Calu3 (cell line): Measurements from ENCODE around the gene CRACR2B. TPM values are rescaled to one million over a fixed set of nuclear protein-coding genes. Genes with fewer than 3 reads are reported as not detected.

ENCODE experiments used
- BruUV-seq: library from RNA; stranded (reverse); fragments of 400-500 nt; replicated peaks from 2 replicates; lab custom pipeline; 2021; lab: Mats Ljungman, UMichigan
- CTCF ChIA-PET: fragments of 300-600 bp; sonication (Branson Sonifier 250); formaldehyde crosslinking; loops from one replicate; lab custom pipeline; 2022; ENCODE audit warnings: antibody characterized with exemption; lab: Charles Lee
- DNase-seq: peaks from one replicate; pipeline ENCODE4 v3.0.0; 2022
- H3K27ac Mint-ChIP-seq: one replicate; pipeline ENCODE4 v1.8.0; 2022; ENCODE audit warnings: mixed read lengths; ENCODE audit not compliant: unreplicated experiment
- H3K27me3 Mint-ChIP-seq: one replicate; pipeline ENCODE4 v1.8.0; 2022; ENCODE audit warnings: mixed read lengths; ENCODE audit not compliant: unreplicated experiment
- H3K36me3 Mint-ChIP-seq: one replicate; pipeline ENCODE4 v1.8.0; 2022; ENCODE audit warnings: mild to moderate bottlenecking, moderate library complexity, mixed read lengths; ENCODE audit not compliant: insufficient read depth, unreplicated experiment
- H3K4me1 Mint-ChIP-seq: one replicate; pipeline ENCODE4 v1.8.0; 2022; ENCODE audit warnings: mild to moderate bottlenecking, low read depth, mixed read lengths; ENCODE audit not compliant: unreplicated experiment
- H3K4me3 Mint-ChIP-seq: one replicate; pipeline ENCODE4 v1.8.0; 2022; ENCODE audit warnings: mild to moderate bottlenecking, low read depth, moderate library complexity, mixed read lengths; ENCODE audit not compliant: unreplicated experiment
- H3K9me3 Mint-ChIP-seq: one replicate; pipeline ENCODE4 v1.8.0; 2022; ENCODE audit warnings: low read depth, mixed read lengths; ENCODE audit not compliant: unreplicated experiment
- CTCF ChIP-seq: fragments of 200-600 bp; IDR thresholded peaks from one replicate; pipeline ENCODE4 v1.8.0; 2022; ENCODE audit warnings: antibody characterized with exemption; ENCODE audit not compliant: unreplicated experiment
- intact Hi-C: fragments of 100-400 bp; cut with micrococcal nuclease; formaldehyde crosslinking; loops from one replicate; pipeline ENCODE4 v1.10.0; 2022; ENCODE audit not compliant: unreplicated experiment
- total RNA-seq: library from RNA; stranded (reverse); gene quantifications from 2 replicates; pipeline ENCODE4 v1.2.3, GENCODE V29; 2022

The CRACR2B gene
- total RNA-seq, 1 experiment from 2014 or later, result 33.4 TPM

GRCh38 chr11:844693-845644 is 17.2 kb downstream of the CRACR2B start:
- peak; percentile 62 for DNase-seq
- Mint-ChIP-seq H3K36me3 (peaks cover 50% of the 10 kb centered on the region), H3K9me3 (no peaks in the 10 kb centered on the region), H3K4me1 (peaks cover 21% of the 10 kb centered on the region), H3K27ac (no peak overlapping the region), H3K4me3 (peak overlapping the region; percentile 77), H3K27me3 (no peaks in the 10 kb centered on the region)
- BruUV-seq, result no TSS peak
- intact Hi-C loops, result no loop called here
- no peak for TF ChIP-seq CTCF
- CTCF ChIA-PET, result interaction anchor here (0.5 to 3.0 kb wide), 3 partner anchors 11 to 98 kb away, joined by 3 to 8 read pairs (median 6); partner anchors contain the start of gene TALDO1

- TF ChIP-seq CTCF, result no peak
- no peak for DNase-seq
- CTCF ChIA-PET, result no interaction called here
- Mint-ChIP-seq H3K4me1 (peaks cover 11% of the 10 kb centered on the region), H3K27me3 (no peaks in the 10 kb centered on the region), H3K4me3 (no peak overlapping the region), H3K27ac (no peak overlapping the region), H3K9me3 (no peaks in the 10 kb centered on the region), H3K36me3 (peaks cover 49% of the 10 kb centered on the region)
- BruUV-seq, result no TSS peak
- intact Hi-C loops, result no loop called here
Measured at GRCh38 chr11:845872-846495, 18.3 kb downstream of the CRACR2B start.

GRCh38 chr11:846496-847098 is 18.9 kb downstream of the CRACR2B start:
- Mint-ChIP-seq H3K9me3 (no peaks in the 10 kb centered on the region), H3K4me3 (no peak overlapping the region), H3K4me1 (peaks cover 8% of the 10 kb centered on the region), H3K27ac (no peak overlapping the region), H3K36me3 (peaks cover 43% of the 10 kb centered on the region), H3K27me3 (no peaks in the 10 kb centered on the region)
- no peak for DNase-seq
- CTCF ChIA-PET, result interaction anchor here (0.7 kb wide), 1 partner anchor 67 kb away, joined by 3 read pairs; no protein-coding TSS in a partner anchor
- BruUV-seq, result no TSS peak
- intact Hi-C loops, result no loop called here
- no peak for TF ChIP-seq CTCF

DNA sequence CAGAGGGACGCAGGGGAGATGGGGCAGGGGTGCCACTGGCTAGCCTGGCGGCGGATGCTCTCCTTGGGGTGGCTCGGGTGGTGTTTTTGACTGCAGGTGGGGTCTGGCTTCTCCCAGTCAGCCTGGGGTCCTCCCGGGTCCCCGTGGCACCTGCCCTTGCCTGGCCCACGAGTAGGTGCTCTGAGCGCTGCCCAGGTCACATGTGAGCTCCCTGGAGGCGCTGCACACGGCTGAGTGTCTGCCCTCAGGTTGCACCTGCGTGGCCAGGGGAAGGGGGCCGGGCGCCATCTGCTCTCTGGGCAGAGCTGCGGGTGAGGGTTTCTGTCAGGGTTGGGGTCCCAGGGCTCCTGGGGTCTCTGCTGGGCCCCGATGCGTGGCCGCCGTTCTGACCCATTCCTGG is 20.2 kb downstream of the CRACR2B start:
- Mint-ChIP-seq H3K36me3 (peaks cover 30% of the 10 kb centered on the region), H3K4me3 (no peak overlapping the region), H3K4me1 (peaks cover 8% of the 10 kb centered on the region), H3K27ac (no peak overlapping the region), H3K27me3 (no peaks in the 10 kb centered on the region), H3K9me3 (no peaks in the 10 kb centered on the region)
- CTCF ChIA-PET, result interaction anchor here (0.9 to 1.0 kb wide), 4 partner anchors 9 to 203 kb away, joined by 3 to 6 read pairs (median 4); no protein-coding TSS in a partner anchor
- intact Hi-C loops, result no loop called here
- no peak for TF ChIP-seq CTCF
- DNase-seq, result no peak
- no TSS peak for BruUV-seq
